ENCODE data around the gene ZMIZ2.

DNA sequence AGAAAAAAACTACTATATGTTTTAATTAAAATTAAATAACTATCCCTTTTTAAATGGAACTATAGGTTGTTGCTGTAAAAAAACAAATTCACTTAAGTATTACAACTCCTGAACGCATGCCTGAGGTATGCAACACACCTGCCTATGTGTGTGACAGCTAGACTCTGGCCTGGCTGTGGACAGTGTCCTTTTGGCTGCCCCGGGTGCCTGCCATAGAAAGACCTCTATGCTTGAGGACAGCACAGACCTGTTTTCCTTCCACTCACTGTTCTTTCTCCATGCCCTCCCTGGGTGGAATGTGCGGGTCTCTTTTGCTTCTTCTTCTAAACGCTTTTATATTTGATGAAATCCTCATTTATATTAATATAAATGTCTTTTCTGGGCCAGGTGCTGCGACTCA lies 41.3 kb downstream of the ZMIZ2 start:
- TF ChIP-seq TAF1 (conservative IDR thresholded peaks at IDR 0.05) (no peak), HNF4G (IDR thresholded peaks at IDR 0.05) (no peak), RAD21 (IDR thresholded peaks at IDR 0.05) (no peak), JUND (IDR thresholded peaks at IDR 0.05) (no peak), SP1 (IDR thresholded peaks at IDR 0.05) (no peak)
- TF ChIP-seq, protein P1, sequence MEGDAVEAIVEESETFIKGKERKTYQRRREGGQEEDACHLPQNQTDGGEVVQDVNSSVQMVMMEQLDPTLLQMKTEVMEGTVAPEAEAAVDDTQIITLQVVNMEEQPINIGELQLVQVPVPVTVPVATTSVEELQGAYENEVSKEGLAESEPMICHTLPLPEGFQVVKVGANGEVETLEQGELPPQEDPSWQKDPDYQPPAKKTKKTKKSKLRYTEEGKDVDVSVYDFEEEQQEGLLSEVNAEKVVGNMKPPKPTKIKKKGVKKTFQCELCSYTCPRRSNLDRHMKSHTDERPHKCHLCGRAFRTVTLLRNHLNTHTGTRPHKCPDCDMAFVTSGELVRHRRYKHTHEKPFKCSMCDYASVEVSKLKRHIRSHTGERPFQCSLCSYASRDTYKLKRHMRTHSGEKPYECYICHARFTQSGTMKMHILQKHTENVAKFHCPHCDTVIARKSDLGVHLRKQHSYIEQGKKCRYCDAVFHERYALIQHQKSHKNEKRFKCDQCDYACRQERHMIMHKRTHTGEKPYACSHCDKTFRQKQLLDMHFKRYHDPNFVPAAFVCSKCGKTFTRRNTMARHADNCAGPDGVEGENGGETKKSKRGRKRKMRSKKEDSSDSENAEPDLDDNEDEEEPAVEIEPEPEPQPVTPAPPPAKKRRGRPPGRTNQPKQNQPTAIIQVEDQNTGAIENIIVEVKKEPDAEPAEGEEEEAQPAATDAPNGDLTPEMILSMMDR (IDR thresholded peaks at IDR 0.05; ENCODE audit: low read depth, low read length, missing input control), result no peak
- TF ChIP-seq, protein P2, sequence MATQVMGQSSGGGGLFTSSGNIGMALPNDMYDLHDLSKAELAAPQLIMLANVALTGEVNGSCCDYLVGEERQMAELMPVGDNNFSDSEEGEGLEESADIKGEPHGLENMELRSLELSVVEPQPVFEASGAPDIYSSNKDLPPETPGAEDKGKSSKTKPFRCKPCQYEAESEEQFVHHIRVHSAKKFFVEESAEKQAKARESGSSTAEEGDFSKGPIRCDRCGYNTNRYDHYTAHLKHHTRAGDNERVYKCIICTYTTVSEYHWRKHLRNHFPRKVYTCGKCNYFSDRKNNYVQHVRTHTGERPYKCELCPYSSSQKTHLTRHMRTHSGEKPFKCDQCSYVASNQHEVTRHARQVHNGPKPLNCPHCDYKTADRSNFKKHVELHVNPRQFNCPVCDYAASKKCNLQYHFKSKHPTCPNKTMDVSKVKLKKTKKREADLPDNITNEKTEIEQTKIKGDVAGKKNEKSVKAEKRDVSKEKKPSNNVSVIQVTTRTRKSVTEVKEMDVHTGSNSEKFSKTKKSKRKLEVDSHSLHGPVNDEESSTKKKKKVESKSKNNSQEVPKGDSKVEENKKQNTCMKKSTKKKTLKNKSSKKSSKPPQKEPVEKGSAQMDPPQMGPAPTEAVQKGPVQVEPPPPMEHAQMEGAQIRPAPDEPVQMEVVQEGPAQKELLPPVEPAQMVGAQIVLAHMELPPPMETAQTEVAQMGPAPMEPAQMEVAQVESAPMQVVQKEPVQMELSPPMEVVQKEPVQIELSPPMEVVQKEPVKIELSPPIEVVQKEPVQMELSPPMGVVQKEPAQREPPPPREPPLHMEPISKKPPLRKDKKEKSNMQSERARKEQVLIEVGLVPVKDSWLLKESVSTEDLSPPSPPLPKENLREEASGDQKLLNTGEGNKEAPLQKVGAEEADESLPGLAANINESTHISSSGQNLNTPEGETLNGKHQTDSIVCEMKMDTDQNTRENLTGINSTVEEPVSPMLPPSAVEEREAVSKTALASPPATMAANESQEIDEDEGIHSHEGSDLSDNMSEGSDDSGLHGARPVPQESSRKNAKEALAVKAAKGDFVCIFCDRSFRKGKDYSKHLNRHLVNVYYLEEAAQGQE (IDR thresholded peaks at IDR 0.05), result no peak
- TF ChIP-seq, protein P3, sequence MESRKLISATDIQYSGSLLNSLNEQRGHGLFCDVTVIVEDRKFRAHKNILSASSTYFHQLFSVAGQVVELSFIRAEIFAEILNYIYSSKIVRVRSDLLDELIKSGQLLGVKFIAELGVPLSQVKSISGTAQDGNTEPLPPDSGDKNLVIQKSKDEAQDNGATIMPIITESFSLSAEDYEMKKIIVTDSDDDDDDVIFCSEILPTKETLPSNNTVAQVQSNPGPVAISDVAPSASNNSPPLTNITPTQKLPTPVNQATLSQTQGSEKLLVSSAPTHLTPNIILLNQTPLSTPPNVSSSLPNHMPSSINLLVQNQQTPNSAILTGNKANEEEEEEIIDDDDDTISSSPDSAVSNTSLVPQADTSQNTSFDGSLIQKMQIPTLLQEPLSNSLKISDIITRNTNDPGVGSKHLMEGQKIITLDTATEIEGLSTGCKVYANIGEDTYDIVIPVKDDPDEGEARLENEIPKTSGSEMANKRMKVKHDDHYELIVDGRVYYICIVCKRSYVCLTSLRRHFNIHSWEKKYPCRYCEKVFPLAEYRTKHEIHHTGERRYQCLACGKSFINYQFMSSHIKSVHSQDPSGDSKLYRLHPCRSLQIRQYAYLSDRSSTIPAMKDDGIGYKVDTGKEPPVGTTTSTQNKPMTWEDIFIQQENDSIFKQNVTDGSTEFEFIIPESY (IDR thresholded peaks at IDR 0.05), result no peak
- TF ChIP-seq, protein P4, sequence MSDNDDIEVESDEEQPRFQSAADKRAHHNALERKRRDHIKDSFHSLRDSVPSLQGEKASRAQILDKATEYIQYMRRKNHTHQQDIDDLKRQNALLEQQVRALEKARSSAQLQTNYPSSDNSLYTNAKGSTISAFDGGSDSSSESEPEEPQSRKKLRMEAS (IDR thresholded peaks at IDR 0.05), result no peak
